ENCODE data around the gene PDPN. TPM values are rescaled to one million over a fixed set of nuclear protein-coding genes. Genes with fewer than 3 reads are reported as not detected.

PDPN gene
- total RNA-seq, 1 donor from 2014 or later = 59.2 TPM

DNA sequence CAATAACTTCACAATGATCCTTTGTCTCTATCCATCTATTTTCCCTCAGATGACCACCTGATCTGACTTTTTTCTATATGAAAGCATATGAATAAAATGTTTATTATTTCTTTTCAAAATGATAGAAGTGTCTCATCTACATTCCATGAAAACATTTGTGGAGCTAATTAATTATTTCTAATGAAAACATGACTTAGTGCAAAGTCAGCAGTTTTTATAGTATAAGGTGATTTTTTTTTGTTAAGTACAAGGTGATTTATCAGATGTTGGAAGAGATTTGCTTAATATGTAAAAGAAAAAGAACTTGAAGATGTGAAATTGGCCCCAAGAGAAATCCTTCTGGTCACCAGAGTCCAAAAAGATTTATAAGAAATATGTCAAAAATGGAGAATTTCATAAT is 43.5 kb downstream of the PDPN start:
- Histone ChIP-seq H3K4me1 (ENCODE audit: insufficient read depth, low read length) (no peaks in the 10 kb centered on the region), H3K36me3 (ENCODE audit: insufficient read depth, low read length) (no peaks in the 10 kb centered on the region), H3K4me2 (ENCODE audit: low read length) (no peak overlapping the region), H4K20me1 (ENCODE audit: insufficient read depth, low read length) (no peaks in the 10 kb centered on the region), H3K4me3 (ENCODE audit: insufficient read depth, low read depth, low read length) (no peak overlapping the region), H3K9ac (ENCODE audit: low read length) (no peak overlapping the region), H3K9me3 (ENCODE audit: insufficient read depth, low read depth, low read length) (no peaks in the 10 kb centered on the region), H3K27me3 (ENCODE audit: insufficient read depth, low read length) (no peaks in the 10 kb centered on the region), H2AFZ (ENCODE audit: low read depth, low read length) (no peak overlapping the region), H3K27ac (ENCODE audit: low read depth, low read length) (no peak overlapping the region), H3K79me2 (ENCODE audit: insufficient read depth, low read length) (no peaks in the 10 kb centered on the region)
- Mint-ChIP-seq H3K4me1 (ENCODE audit: low read depth, unreplicated experiment) (peaks cover 3% of the 10 kb centered on the region), H3K27me3 (ENCODE audit: low read depth, unreplicated experiment) (peaks cover 2% of the 10 kb centered on the region), H3K36me3 (ENCODE audit: low read depth, unreplicated experiment) (no peaks in the 10 kb centered on the region), H3K9me3 (ENCODE audit: unreplicated experiment) (peaks cover 9% of the 10 kb centered on the region), H3K27ac (ENCODE audit: unreplicated experiment) (no peak overlapping the region), H3K4me3 (ENCODE audit: unreplicated experiment) (no peak overlapping the region)
- TF ChIP-seq EZH2 (IDR thresholded peaks at IDR 0.05; ENCODE audit: insufficient read depth, low read length) = no peak
- no peak for TF ChIP-seq CTCF (IDR thresholded peaks at IDR 0.05; ENCODE audit: insufficient read depth, low read depth, low read length)
- FAIRE-seq = no peak
- no peak for DNase-seq (ENCODE audit: low read depth)

DNA sequence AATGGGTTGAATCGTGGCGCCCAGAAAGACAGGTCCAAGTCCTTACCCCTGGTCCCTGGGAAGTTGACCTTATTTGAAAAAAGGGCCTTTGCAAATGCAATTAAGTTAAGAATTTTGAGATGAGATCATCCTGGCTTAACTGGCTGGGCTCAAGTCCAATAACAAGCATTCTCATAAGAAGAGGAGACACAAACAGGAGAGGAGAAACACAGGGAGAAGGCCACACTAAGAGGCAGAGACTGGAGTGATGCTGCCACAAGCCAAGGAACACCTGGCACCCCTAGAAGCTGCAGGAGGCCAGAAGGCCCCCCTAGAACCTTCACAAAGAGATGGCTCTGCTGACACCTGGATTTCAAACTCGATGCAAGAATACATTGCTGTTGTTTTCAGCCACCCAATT is 44.6 kb downstream of the PDPN start:
- no peaks in the 10 kb centered on the region for H4K20me1 ChIP-seq (ENCODE audit: insufficient read depth, low read length)
- no peak for FAIRE-seq
- peak; percentile 16 for DNase-seq (ENCODE audit: low read depth)
- H3K36me3 ChIP-seq (ENCODE audit: insufficient read depth, low read length) = no peaks in the 10 kb centered on the region
- Mint-ChIP-seq H3K4me1 (ENCODE audit: low read depth, unreplicated experiment) (peaks cover 3% of the 10 kb centered on the region), H3K27ac (ENCODE audit: unreplicated experiment) (no peak overlapping the region), H3K27me3 (ENCODE audit: low read depth, unreplicated experiment) (peaks cover 2% of the 10 kb centered on the region), H3K4me3 (ENCODE audit: unreplicated experiment) (no peak overlapping the region), H3K36me3 (ENCODE audit: low read depth, unreplicated experiment) (no peaks in the 10 kb centered on the region), H3K9me3 (ENCODE audit: unreplicated experiment) (peaks cover 10% of the 10 kb centered on the region)
- H3K27me3 ChIP-seq (ENCODE audit: insufficient read depth, low read length) = no peaks in the 10 kb centered on the region
- H3K4me1 ChIP-seq (ENCODE audit: insufficient read depth, low read length) = no peaks in the 10 kb centered on the region
- no peak overlapping the region for H3K27ac ChIP-seq (ENCODE audit: low read depth, low read length)
- no peak overlapping the region for H2AFZ ChIP-seq (ENCODE audit: low read depth, low read length)
- no peak overlapping the region for H3K4me2 ChIP-seq (ENCODE audit: low read length)
- no peaks in the 10 kb centered on the region for H3K79me2 ChIP-seq (ENCODE audit: insufficient read depth, low read length)
- no peak overlapping the region for H3K4me3 ChIP-seq (ENCODE audit: insufficient read depth, low read depth, low read length)
- no peaks in the 10 kb centered on the region for H3K9me3 ChIP-seq (ENCODE audit: insufficient read depth, low read depth, low read length)
- TF ChIP-seq CTCF (IDR thresholded peaks at IDR 0.05; ENCODE audit: insufficient read depth, low read depth, low read length) (no peak), EZH2 (IDR thresholded peaks at IDR 0.05; ENCODE audit: insufficient read depth, low read length) (no peak)
- no peak overlapping the region for H3K9ac ChIP-seq (ENCODE audit: low read length)

GRCh38 chr1:13628711-13629110 is 45.1 kb downstream of the PDPN start:
- Mint-ChIP-seq H3K36me3 (ENCODE audit: low read depth, unreplicated experiment) (no peaks in the 10 kb centered on the region), H3K9me3 (ENCODE audit: unreplicated experiment) (peaks cover 10% of the 10 kb centered on the region), H3K4me1 (ENCODE audit: low read depth, unreplicated experiment) (peaks cover 3% of the 10 kb centered on the region), H3K4me3 (ENCODE audit: unreplicated experiment) (no peak overlapping the region), H3K27ac (ENCODE audit: unreplicated experiment) (no peak overlapping the region), H3K27me3 (ENCODE audit: low read depth, unreplicated experiment) (no peaks in the 10 kb centered on the region)
- H3K9me3 ChIP-seq (ENCODE audit: insufficient read depth, low read depth, low read length) = no peaks in the 10 kb centered on the region
- no peaks in the 10 kb centered on the region for H3K4me1 ChIP-seq (ENCODE audit: insufficient read depth, low read length)
- DNase-seq (ENCODE audit: low read depth) = peak; percentile 31
- peak overlapping the region; percentile 0 for H2AFZ ChIP-seq (ENCODE audit: low read depth, low read length)
- no peaks in the 10 kb centered on the region for H3K79me2 ChIP-seq (ENCODE audit: insufficient read depth, low read length)
- H3K27me3 ChIP-seq (ENCODE audit: insufficient read depth, low read length) = no peaks in the 10 kb centered on the region
- no peaks in the 10 kb centered on the region for H4K20me1 ChIP-seq (ENCODE audit: insufficient read depth, low read length)
- H3K27ac ChIP-seq (ENCODE audit: low read depth, low read length) = no peak overlapping the region
- no peak for FAIRE-seq
- no peaks in the 10 kb centered on the region for H3K36me3 ChIP-seq (ENCODE audit: insufficient read depth, low read length)
- TF ChIP-seq EZH2 (IDR thresholded peaks at IDR 0.05; ENCODE audit: insufficient read depth, low read length) (no peak), CTCF (IDR thresholded peaks at IDR 0.05; ENCODE audit: insufficient read depth, low read depth, low read length) (no peak)
- no peak overlapping the region for H3K4me2 ChIP-seq (ENCODE audit: low read length)
- H3K9ac ChIP-seq (ENCODE audit: low read length) = no peak overlapping the region
- no peak overlapping the region for H3K4me3 ChIP-seq (ENCODE audit: insufficient read depth, low read depth, low read length)
